ENCODE measurements around the gene ADGRD2. TPM values are rescaled to one million over a fixed set of nuclear protein-coding genes. Genes with fewer than 3 reads are reported as not detected.

Gene ADGRD2
- total RNA-seq, 1 experiment from 2014 or later = not detected

GRCh38 chr9:124527781-124528180 lies 77.5 kb downstream of the ADGRD2 start:
- no peaks in the 10 kb centered on the region for H3K36me3 ChIP-seq (ENCODE audit: insufficient read depth, low read length, poor library complexity, severe bottlenecking)
- intact Hi-C loops (cut with micrococcal nuclease; ENCODE audit: unreplicated experiment) = no loop called here
- H3K9me3 ChIP-seq (ENCODE audit: low read depth, low read length, poor library complexity, severe bottlenecking) = no peaks in the 10 kb centered on the region
- POLR2A ChIA-PET (ENCODE audit: low non-redundant PET) = no interaction called here
- TF ChIP-seq CTCF (conservative IDR thresholded peaks at IDR 0.05; ENCODE audit: low read depth, low read length) (no peak), EZH2 (IDR thresholded peaks at IDR 0.05; ENCODE audit: borderline replicate concordance, low read depth, low read length, poor library complexity, severe bottlenecking) (no peak)
- no peak overlapping the region for H3K4me3 ChIP-seq (ENCODE audit: low read depth, low read length, poor library complexity, severe bottlenecking)
- CTCF ChIA-PET = no interaction called here
- no TSS peak for BruUV-seq (replicated peaks)
- H3K4me1 ChIP-seq (ENCODE audit: insufficient read depth, low read length, poor library complexity, severe bottlenecking) = no peaks in the 10 kb centered on the region
- no peak overlapping the region for H3K27ac ChIP-seq (ENCODE audit: low read depth, low read length, poor library complexity, severe bottlenecking)
- no peaks in the 10 kb centered on the region for H3K27me3 ChIP-seq (replicated peaks; ENCODE audit: insufficient read depth, low read depth, low read length, poor library complexity)
- no peak for DNase-seq (ENCODE audit: low spot score)

Other genes starting within 250 kb of the ADGRD2 start
- gene NEK6, start 192.5 kb upstream of the ADGRD2 start, total RNA-seq (2021) = 23.3 and 35.9 TPM in 2 replicates
- 355 and 380 TPM in 2 replicates for gene PSMB7, start 35.0 kb upstream of the ADGRD2 start, total RNA-seq (2021)
- gene NR5A1, start 56.9 kb downstream of the ADGRD2 start, total RNA-seq (2021) = not detected in 2 replicates

Data from A673 (cell line).